Measurements from ENCODE around the gene RECK. TPM values are rescaled to one million over a fixed set of nuclear protein-coding genes. Genes with fewer than 3 reads are reported as not detected.

The RECK gene
- total RNA-seq, 1 experiment from 2014 or later: 5.0 TPM

DNA sequence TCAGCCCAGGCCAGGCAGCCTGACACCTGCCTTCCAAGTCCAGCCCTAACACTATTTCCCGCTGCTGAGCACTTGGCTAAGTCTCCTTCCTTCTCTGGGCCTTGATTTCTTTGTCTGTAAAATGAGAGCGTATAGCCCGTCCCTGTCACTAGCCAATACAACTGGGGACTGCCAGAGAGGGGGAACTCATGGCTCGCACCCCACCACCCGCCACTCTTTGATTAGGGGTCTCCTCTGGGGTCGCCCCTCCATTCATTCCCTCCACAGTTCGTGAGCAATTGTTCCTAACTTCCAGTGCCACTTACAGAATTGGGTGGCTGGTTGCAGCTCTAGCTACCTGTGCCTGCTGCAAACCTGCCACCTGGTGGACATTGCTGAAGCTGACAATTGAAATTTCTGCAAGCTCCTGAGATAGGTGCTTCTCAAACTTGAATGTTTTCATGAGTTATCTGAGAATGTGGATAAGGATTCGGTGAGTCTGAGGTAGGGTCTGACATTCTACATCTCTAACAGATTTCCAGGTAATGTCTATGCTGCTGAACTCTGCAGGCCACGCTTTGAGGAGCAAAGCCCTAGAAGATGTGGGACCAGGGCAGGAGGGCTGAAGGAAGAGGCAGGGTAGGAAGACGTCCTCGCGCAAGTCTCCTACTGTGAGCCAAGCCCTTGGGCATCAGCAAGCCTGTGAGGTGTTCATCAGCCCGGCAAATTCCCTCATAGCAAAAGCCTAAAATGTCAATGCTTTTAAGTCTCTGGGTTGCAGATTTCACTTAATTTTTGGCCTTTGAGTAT is 13.3 kb upstream of the RECK start:
- Histone ChIP-seq H2AFZ (ENCODE audit: low read length) (no peak overlapping the region), H3F3A (ENCODE audit: low read length, unreplicated experiment) (no peaks in the 10 kb centered on the region), H3K36me3 (ENCODE audit: low read depth, low read length) (no peaks in the 10 kb centered on the region), H3K27me3 (ENCODE audit: low read length) (no peaks in the 10 kb centered on the region), H4K20me1 (ENCODE audit: low read length) (no peaks in the 10 kb centered on the region), H3K9me2 (replicated peaks; ENCODE audit: low read length) (no peaks in the 10 kb centered on the region), H3K27ac (ENCODE audit: low read length) (no peak overlapping the region), H3K4me1 (ENCODE audit: insufficient read depth, low read length) (no peaks in the 10 kb centered on the region), H3K9ac (ENCODE audit: low read length) (no peak overlapping the region), H3K4me2 (ENCODE audit: low read length) (no peak overlapping the region), H3K9me3 (ENCODE audit: low read length) (no peaks in the 10 kb centered on the region), H3K79me2 (ENCODE audit: low read length) (no peaks in the 10 kb centered on the region), H3K4me3 (ENCODE audit: low read length) (no peak overlapping the region)
- no TSS peak for BruUV-seq (replicated peaks)
- ChIA-PET POLR2A (ENCODE audit: unreplicated experiment) (no interaction called here), CTCF (interaction anchor here (0.7 to 1.0 kb wide), 5 partner anchors 15 to 143 kb away, joined by 3 to 6 read pairs (median 4); no protein-coding TSS in a partner anchor)
- TF ChIP-seq CTCF (conservative IDR thresholded peaks at IDR 0.05; ENCODE audit: low read depth, low read length): peak; percentile 82
- no peak for TF ChIP-seq EZH2phosphoT487 (IDR thresholded peaks at IDR 0.05; ENCODE audit: borderline replicate concordance, low read length)
- DNase-seq (peak; percentile 75), ATAC-seq (peak; percentile 78)
- intact Hi-C loops (cut with micrococcal nuclease): loop anchor here (1.0 to 5.0 kb wide), 3 partner anchors 15 to 121 kb away; no protein-coding TSS in a partner anchor

GRCh38 chr9:36025746-36026145 is 11.0 kb upstream of the RECK start:
- Histone ChIP-seq H2AFZ (ENCODE audit: low read length) (no peak overlapping the region), H3K9me3 (ENCODE audit: low read length) (no peaks in the 10 kb centered on the region), H3K4me2 (ENCODE audit: low read length) (no peak overlapping the region), H3K4me3 (ENCODE audit: low read length) (no peak overlapping the region), H3K27me3 (ENCODE audit: low read length) (no peaks in the 10 kb centered on the region), H3K27ac (ENCODE audit: low read length) (no peak overlapping the region), H3K36me3 (ENCODE audit: low read depth, low read length) (no peaks in the 10 kb centered on the region), H3K9me2 (replicated peaks; ENCODE audit: low read length) (no peaks in the 10 kb centered on the region), H3K9ac (ENCODE audit: low read length) (no peak overlapping the region), H3F3A (ENCODE audit: low read length, unreplicated experiment) (no peaks in the 10 kb centered on the region), H4K20me1 (ENCODE audit: low read length) (no peaks in the 10 kb centered on the region), H3K4me1 (ENCODE audit: insufficient read depth, low read length) (peaks cover 18% of the 10 kb centered on the region), H3K79me2 (ENCODE audit: low read length) (no peaks in the 10 kb centered on the region)
- intact Hi-C loops (cut with micrococcal nuclease): no loop called here
- POLR2A ChIA-PET (ENCODE audit: unreplicated experiment): interaction anchor here (0.7 kb wide), 1 partner anchor 65 kb away, joined by 7 read pairs; no protein-coding TSS in a partner anchor
- no peak for DNase-seq
- BruUV-seq (replicated peaks): no TSS peak
- TF ChIP-seq CTCF (conservative IDR thresholded peaks at IDR 0.05; ENCODE audit: low read depth, low read length) (no peak), EZH2 (IDR thresholded peaks at IDR 0.05; ENCODE audit: low read length, unreplicated experiment) (no peak), EZH2phosphoT487 (IDR thresholded peaks at IDR 0.05; ENCODE audit: borderline replicate concordance, low read length) (no peak)
- CTCF ChIA-PET: no interaction called here
- no peak for ATAC-seq

DNA sequence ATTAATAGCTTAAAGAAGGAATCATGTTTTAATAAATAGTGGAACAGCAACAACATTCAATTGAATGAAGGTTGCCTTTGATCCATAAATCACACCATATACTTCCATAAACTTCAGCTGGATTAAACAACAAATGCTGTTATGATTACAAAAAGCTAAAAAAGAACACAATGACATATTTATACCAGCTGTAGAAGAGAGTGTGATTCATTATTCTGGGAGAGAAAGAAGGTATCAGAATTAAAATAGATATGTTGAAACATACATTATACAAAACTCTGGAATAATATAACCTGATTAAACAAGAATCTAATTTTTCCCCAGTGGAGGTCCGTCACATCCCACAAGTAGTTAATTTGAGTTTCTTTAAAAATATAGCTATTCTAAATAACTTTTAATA is 7.5 kb upstream of the RECK start:
- Histone ChIP-seq H3K4me1 (ENCODE audit: insufficient read depth, low read length) (peaks cover 18% of the 10 kb centered on the region), H3K9me2 (replicated peaks; ENCODE audit: low read length) (no peaks in the 10 kb centered on the region), H3K9me3 (ENCODE audit: low read length) (no peaks in the 10 kb centered on the region), H3F3A (ENCODE audit: low read length, unreplicated experiment) (no peaks in the 10 kb centered on the region), H3K27me3 (ENCODE audit: low read length) (no peaks in the 10 kb centered on the region), H3K4me2 (ENCODE audit: low read length) (peak overlapping the region; percentile 50), H3K4me3 (ENCODE audit: low read length) (no peak overlapping the region), H3K36me3 (ENCODE audit: low read depth, low read length) (no peaks in the 10 kb centered on the region), H3K27ac (ENCODE audit: low read length) (no peak overlapping the region), H2AFZ (ENCODE audit: low read length) (no peak overlapping the region), H3K9ac (ENCODE audit: low read length) (no peak overlapping the region), H3K79me2 (ENCODE audit: low read length) (no peaks in the 10 kb centered on the region), H4K20me1 (ENCODE audit: low read length) (no peaks in the 10 kb centered on the region)
- intact Hi-C loops (cut with micrococcal nuclease): no loop called here
- DNase-seq (no peak), ATAC-seq (no peak)
- TF ChIP-seq EZH2phosphoT487 (IDR thresholded peaks at IDR 0.05; ENCODE audit: borderline replicate concordance, low read length) (no peak), EZH2 (IDR thresholded peaks at IDR 0.05; ENCODE audit: low read length, unreplicated experiment) (no peak), CTCF (conservative IDR thresholded peaks at IDR 0.05; ENCODE audit: low read depth, low read length) (no peak)
- CTCF ChIA-PET: interaction anchor here (0.8 kb wide), 1 partner anchor 21 kb away, joined by 6 read pairs; no protein-coding TSS in a partner anchor
- POLR2A ChIA-PET (ENCODE audit: unreplicated experiment): no interaction called here
- no TSS peak for BruUV-seq (replicated peaks)

Data from PC-3 (cell line).